ENCODE results near the gene NCDN.

- TF ChIP-seq EZH2phosphoT487 (IDR thresholded peaks at IDR 0.05; ENCODE audit: insufficient read depth, low read depth), result no peak
- no peak for TF ChIP-seq EZH2 (IDR thresholded peaks at IDR 0.05; ENCODE audit: insufficient read depth, poor library complexity, severe bottlenecking)
Observed at GRCh38 chr1:35603468-35603867, 45.9 kb downstream of the NCDN start.
